Endodermal cell (in vitro differentiated cells): ENCODE measurements around the gene BMP2. TPM values are rescaled to one million over a fixed set of nuclear protein-coding genes. Genes with fewer than 3 reads are reported as not detected.
A peak's percentile ranks its signal among the peaks of the same experiment; 100 is the strongest.

Experiments used
- DNase-seq: peaks from one replicate; pipeline ENCODE4 v3.0.0-alpha.2; 2017
- H3K27ac ChIP-seq: 2 replicates; pipeline ENCODE4 v1.5.1; 2013; ENCODE audit warnings: mild to moderate bottlenecking, low read depth, low read length, moderate library complexity
- H3K27me3 ChIP-seq: 2 replicates; pipeline ENCODE4 v1.6.1; 2013; ENCODE audit warnings: mild to moderate bottlenecking, low read length, moderate library complexity; ENCODE audit not compliant: insufficient read depth, control insufficient read depth, poor library complexity, severe bottlenecking
- H3K36me3 ChIP-seq: 2 replicates; pipeline ENCODE4 v1.7.0; 2013; ENCODE audit warnings: mild to moderate bottlenecking, low read length, moderate library complexity; ENCODE audit not compliant: control insufficient read depth, insufficient read depth
- H3K4me1 ChIP-seq: one replicate; pipeline ENCODE4 v1.7.0; 2013; ENCODE audit warnings: low read length; ENCODE audit not compliant: control insufficient read depth, insufficient read depth
- H3K4me3 ChIP-seq: 2 replicates; pipeline ENCODE4 v1.5.1; 2013; ENCODE audit warnings: mild to moderate bottlenecking, low read length, moderate library complexity
- H3K9ac ChIP-seq: 2 replicates; pipeline ENCODE4 v1.6.1; 2013; ENCODE audit warnings: mild to moderate bottlenecking, low read length, moderate library complexity; ENCODE audit not compliant: poor library complexity, severe bottlenecking; ENCODE audit errors: extremely low read depth
- H3K9me3 ChIP-seq: 2 replicates; pipeline ENCODE4 v1.6.1; 2013; ENCODE audit warnings: mild to moderate bottlenecking, low read length, moderate library complexity; ENCODE audit not compliant: control insufficient read depth
- H3K27ac Mint-ChIP-seq: 2 replicates; pipeline ENCODE4 v1.8.0; 2020; ENCODE audit warnings: mixed read lengths
- H3K27me3 Mint-ChIP-seq: 2 replicates; pipeline ENCODE4 v1.8.0; 2021; ENCODE audit warnings: mild to moderate bottlenecking, mixed read lengths; ENCODE audit not compliant: insufficient read depth
- H3K36me3 Mint-ChIP-seq: 2 replicates; pipeline ENCODE4 v1.8.0; 2020; ENCODE audit warnings: low read depth, mixed read lengths
- H3K4me1 Mint-ChIP-seq: 2 replicates; pipeline ENCODE4 v1.8.0; 2020; ENCODE audit warnings: mixed read lengths
- H3K4me3 Mint-ChIP-seq: 2 replicates; pipeline ENCODE4 v1.8.0; 2020; ENCODE audit warnings: mild to moderate bottlenecking, moderate library complexity, mixed read lengths
- H3K9me3 Mint-ChIP-seq: 2 replicates; pipeline ENCODE4 v1.8.0; 2020; ENCODE audit warnings: mild to moderate bottlenecking, mixed read lengths
- CTCF ChIP-seq: fragments of 200-600 bp; sonication (generic); conservative IDR thresholded peaks from 2 replicates; pipeline ENCODE4 v1.5.0; 2021; ENCODE audit warnings: antibody characterized with exemption, mild to moderate bottlenecking
- WGBS, 2 experiments: methylation state at CpG; one replicate each; pipeline versions ENCODE4 v1.1.5 to v1.1.7; 2013; ENCODE audit warnings: missing lambda C conversion rate in 2 of 2, mixed read lengths in 1 of 2; ENCODE audit not compliant: insufficient coverage in 1 of 2, insufficient read length in 1 of 2; 5-methylcytosine and 5-hydroxymethylcytosine counted together
- total RNA-seq, 2 donors: library from RNA; stranded (reverse); fragmentation: NEBNext Ultra II Directional in 1 of 2; extraction: Animal tissue kit (Norgen Biotek cat#: 25700) in 1 of 2; gene quantifications; 2 replicates in 1 of 2; 3 replicates in 1 of 2; pipeline ENCODE4 v1.2.1, GENCODE V29; 2021

Gene BMP2
- total RNA-seq, 2 donors from 2014 or later = 132 to 205 TPM

GRCh38 chr20:6726761-6727160 is 40.7 kb upstream of the BMP2 start:
- H3K9me3 Mint-ChIP-seq = no peaks in the 10 kb centered on the region
- DNase-seq = no peak
- Histone ChIP-seq H3K4me3 (no peak overlapping the region), H3K27me3 (no peaks in the 10 kb centered on the region), H3K9me3 (no peaks in the 10 kb centered on the region), H3K4me1 (no peaks in the 10 kb centered on the region), H3K36me3 (no peaks in the 10 kb centered on the region), H3K27ac (no peak overlapping the region), H3K9ac (no peak overlapping the region)
- 100% methylated on average over 1 of the region's 1 CpG; no CpG with 5 or more reads in 1 of the 2 experiments for WGBS, 2 experiments
- no peaks in the 10 kb centered on the region for H3K27me3 Mint-ChIP-seq
- TF ChIP-seq CTCF = no peak
- no peak overlapping the region for H3K27ac Mint-ChIP-seq
- no peaks in the 10 kb centered on the region for H3K4me1 Mint-ChIP-seq
- H3K4me3 Mint-ChIP-seq = no peak overlapping the region
- no peaks in the 10 kb centered on the region for H3K36me3 Mint-ChIP-seq

- DNase-seq = no peak
- Histone ChIP-seq H3K4me1 (no peaks in the 10 kb centered on the region), H3K9ac (no peak overlapping the region), H3K27me3 (no peaks in the 10 kb centered on the region), H3K36me3 (no peaks in the 10 kb centered on the region), H3K27ac (no peak overlapping the region), H3K9me3 (peaks cover 11% of the 10 kb centered on the region), H3K4me3 (no peak overlapping the region)
- TF ChIP-seq CTCF = no peak
- 87 to 89% methylated on average over 8 to 9 of the region's 9 CpGs for WGBS, 2 experiments
- Mint-ChIP-seq H3K9me3 (peaks cover 4% of the 10 kb centered on the region), H3K36me3 (peaks cover under 1% of the 10 kb centered on the region), H3K4me1 (peaks cover 4% of the 10 kb centered on the region), H3K27me3 (no peaks in the 10 kb centered on the region), H3K4me3 (no peak overlapping the region), H3K27ac (no peak overlapping the region)
These were observed 36.7 kb upstream of the BMP2 start for GRCh38 chr20:6730672-6731328.

GRCh38 chr20:6732001-6732447 is 35.5 kb upstream of the BMP2 start:
- TF ChIP-seq CTCF = no peak
- no peak overlapping the region for H3K4me3 ChIP-seq
- no peak overlapping the region for H3K27ac ChIP-seq
- no peak overlapping the region for H3K9ac ChIP-seq
- H3K36me3 Mint-ChIP-seq = peaks cover 3% of the 10 kb centered on the region
- peaks cover 5% of the 10 kb centered on the region for H3K9me3 Mint-ChIP-seq
- DNase-seq = no peak
- 77 to 97% methylated on average over 3 of the region's 3 CpGs for whole genome bisulfite sequencing, 2 experiments
- no peaks in the 10 kb centered on the region for H3K27me3 Mint-ChIP-seq
- no peaks in the 10 kb centered on the region for H3K27me3 ChIP-seq
- no peak overlapping the region for H3K4me3 Mint-ChIP-seq
- H3K9me3 ChIP-seq = peaks cover 11% of the 10 kb centered on the region
- peaks cover 16% of the 10 kb centered on the region for H3K4me1 Mint-ChIP-seq
- no peaks in the 10 kb centered on the region for H3K36me3 ChIP-seq
- H3K27ac Mint-ChIP-seq = peak overlapping the region; percentile 38
- peaks cover 2% of the 10 kb centered on the region for H3K4me1 ChIP-seq
